Naive B cell (primary cell): ENCODE results near the gene KANSL1. TPM values are rescaled to one million over a fixed set of nuclear protein-coding genes. Genes with fewer than 3 reads are reported as not detected.
"Not testable (repeated sequence)": the region's sequence is repeated elsewhere in the genome, so short reads cannot be mapped to it uniquely, and the experiment has no call there.

ENCODE experiments used
- ATAC-seq, 2 donors: fragments of 150-1000 bp; cut with Tn5 transposase; 2 replicates each; pipeline ENCODE4 v1.10.0; 2021; ENCODE audit warnings: low read depth in 2 of 2, mild to moderate bottlenecking in 2 of 2, moderate library complexity in 2 of 2
- DNase-seq: peaks from one replicate; pipeline ENCODE4 v3.0.0; 2022
- H3K27ac Mint-ChIP-seq, 6 donors: one replicate each; pipeline ENCODE4 v1.8.0; 2020 to 2022; ENCODE audit warnings: mild to moderate bottlenecking in 6 of 6, mixed read lengths in 6 of 6, moderate library complexity in 5 of 6, inconsistent platforms in 2 of 6
- H3K27me3 Mint-ChIP-seq, 3 donors: one replicate each; pipeline ENCODE4 v1.8.0; 2021 to 2022; ENCODE audit warnings: mixed read lengths in 3 of 3, mild to moderate bottlenecking in 1 of 3
- H3K36me3 Mint-ChIP-seq, 2 donors: one replicate each; pipeline ENCODE4 v1.8.0; 2020 to 2022; ENCODE audit warnings: mixed read lengths in 2 of 2, inconsistent platforms in 1 of 2, mild to moderate bottlenecking in 1 of 2
- H3K4me1 Mint-ChIP-seq, 3 donors: one replicate each; pipeline ENCODE4 v1.8.0; 2020 to 2022; ENCODE audit warnings: mixed read lengths in 3 of 3, inconsistent platforms in 1 of 3, mild to moderate bottlenecking in 1 of 3, moderate library complexity in 1 of 3
- H3K4me3 Mint-ChIP-seq, 8 donors: one replicate each; pipeline ENCODE4 v1.8.0; 2020 to 2022; ENCODE audit warnings: mild to moderate bottlenecking in 8 of 8, mixed read lengths in 8 of 8, moderate library complexity in 8 of 8, inconsistent platforms in 2 of 8
- H3K9me3 Mint-ChIP-seq, 7 donors: one replicate each; pipeline ENCODE4 v1.8.0; 2020 to 2022; ENCODE audit warnings: mixed read lengths in 7 of 7, mild to moderate bottlenecking in 5 of 7, inconsistent platforms in 2 of 7, moderate library complexity in 1 of 7
- polyA plus RNA-seq, 6 donors: library from polyadenylated mRNA; unstranded; fragments of 300-500 nt; fragmentation: Illumina TruSeq; gene quantifications; one replicate each; pipeline ENCODE4 v1.2.3, GENCODE V29; 2021; ENCODE audit warnings: low read depth in 6 of 6

Gene KANSL1
- polyA plus RNA-seq, 6 donors from 2014 or later: 5.8 to 27.5 (median 16.5) TPM

- DNase-seq (no peak), ATAC-seq (no peak)
- Mint-ChIP-seq H3K36me3 (peaks cover 24 to 26% of the 10 kb centered on the region in 2 donors), H3K4me1 (peaks cover 34 to 47% (median 40%) of the 10 kb centered on the region in 3 donors), H3K27me3 (no peaks in the 10 kb centered on the region), H3K9me3 (no peaks in the 10 kb centered on the region), H3K27ac (peak overlapping the region in 4 of 6 donors; percentile 25 to 57 (median 44)), H3K4me3 (peak overlapping the region in 1 of 8 donors; percentile 62)
Measured at GRCh38 chr17:46027976-46028325, 165.3 kb downstream of the KANSL1 start.

DNA sequence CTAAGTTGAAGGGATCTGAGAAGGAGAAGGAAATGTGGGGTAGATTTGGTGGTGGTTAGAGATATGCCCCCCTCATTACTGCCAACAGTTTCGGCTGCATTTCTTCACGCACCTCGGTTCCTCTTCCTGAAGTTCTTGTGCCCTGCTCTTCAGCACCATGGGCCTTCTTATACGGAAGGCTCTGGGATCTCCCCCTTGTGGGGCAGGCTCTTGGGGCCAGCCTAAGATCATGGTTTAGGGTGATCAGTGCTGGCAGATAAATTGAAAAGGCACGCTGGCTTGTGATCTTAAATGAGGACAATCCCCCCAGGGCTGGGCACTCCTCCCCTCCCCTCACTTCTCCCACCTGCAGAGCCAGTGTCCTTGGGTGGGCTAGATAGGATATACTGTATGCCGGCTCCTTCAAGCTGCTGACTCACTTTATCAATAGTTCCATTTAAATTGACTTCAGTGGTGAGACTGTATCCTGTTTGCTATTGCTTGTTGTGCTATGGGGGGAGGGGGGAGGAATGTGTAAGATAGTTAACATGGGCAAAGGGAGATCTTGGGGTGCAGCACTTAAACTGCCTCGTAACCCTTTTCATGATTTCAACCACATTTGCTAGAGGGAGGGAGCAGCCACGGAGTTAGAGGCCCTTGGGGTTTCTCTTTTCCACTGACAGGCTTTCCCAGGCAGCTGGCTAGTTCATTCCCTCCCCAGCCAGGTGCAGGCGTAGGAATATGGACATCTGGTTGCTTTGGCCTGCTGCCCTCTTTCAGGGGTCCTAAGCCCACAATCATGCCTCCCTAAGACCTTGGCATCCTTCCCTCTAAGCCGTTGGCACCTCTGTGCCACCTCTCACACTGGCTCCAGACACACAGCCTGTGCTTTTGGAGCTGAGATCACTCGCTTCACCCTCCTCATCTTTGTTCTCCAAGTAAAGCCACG is 165.9 kb downstream of the KANSL1 start:
- ATAC-seq (no peak), DNase-seq (no peak)
- peaks cover 34 to 47% (median 44%) of the 10 kb centered on the region in 3 donors for H3K4me1 Mint-ChIP-seq
- no peaks in the 10 kb centered on the region for H3K9me3 Mint-ChIP-seq
- H3K4me3 Mint-ChIP-seq: peak overlapping the region in 3 of 8 donors; percentile 30 to 62 (median 50)
- peak overlapping the region in 5 of 6 donors; percentile 25 to 83 (median 49) for H3K27ac Mint-ChIP-seq
- H3K27me3 Mint-ChIP-seq: no peaks in the 10 kb centered on the region
- H3K36me3 Mint-ChIP-seq: peaks cover 20 to 21% of the 10 kb centered on the region in 2 donors

GRCh38 chr17:46026166-46027047 is 166.8 kb downstream of the KANSL1 start:
- no peak for DNase-seq
- no peaks in the 10 kb centered on the region for H3K9me3 Mint-ChIP-seq

DNA sequence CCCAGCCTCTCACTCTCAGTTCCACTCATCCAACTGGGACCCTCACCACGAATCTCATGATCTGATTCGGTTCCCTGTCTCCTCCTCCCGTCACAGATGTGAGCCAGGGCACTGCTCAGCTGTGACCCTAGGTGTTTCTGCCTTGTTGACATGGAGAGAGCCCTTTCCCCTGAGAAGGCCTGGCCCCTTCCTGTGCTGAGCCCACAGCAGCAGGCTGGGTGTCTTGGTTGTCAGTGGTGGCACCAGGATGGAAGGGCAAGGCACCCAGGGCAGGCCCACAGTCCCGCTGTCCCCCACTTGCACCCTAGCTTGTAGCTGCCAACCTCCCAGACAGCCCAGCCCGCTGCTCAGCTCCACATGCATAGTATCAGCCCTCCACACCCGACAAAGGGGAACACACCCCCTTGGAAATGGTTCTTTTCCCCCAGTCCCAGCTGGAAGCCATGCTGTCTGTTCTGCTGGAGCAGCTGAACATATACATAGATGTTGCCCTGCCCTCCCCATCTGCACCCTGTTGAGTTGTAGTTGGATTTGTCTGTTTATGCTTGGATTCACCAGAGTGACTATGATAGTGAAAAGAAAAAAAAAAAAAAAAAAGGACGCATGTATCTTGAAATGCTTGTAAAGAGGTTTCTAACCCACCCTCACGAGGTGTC is 167.6 kb downstream of the KANSL1 start:
- Mint-ChIP-seq H3K9me3 (no peaks in the 10 kb centered on the region), H3K27ac (peak overlapping the region; percentile 69 to 92 (median 81)), H3K36me3 (peaks cover 14 to 16% of the 10 kb centered on the region in 2 donors), H3K4me3 (peak overlapping the region in 4 of 8 donors; percentile 14 to 83 (median 40)), H3K4me1 (peaks cover 34 to 51% (median 43%) of the 10 kb centered on the region in 3 donors), H3K27me3 (no peaks in the 10 kb centered on the region)
- DNase-seq (no peak), ATAC-seq (peak in 1 of 2 donors; percentile 25)

More at GRCh38 chr17:46026166-46027047, 166.8 kb downstream of the KANSL1 start:
- H3K27me3 Mint-ChIP-seq: no peaks in the 10 kb centered on the region
- peak; percentile 29 to 31 for ATAC-seq
- H3K36me3 Mint-ChIP-seq: peaks cover 20 to 21% of the 10 kb centered on the region in 2 donors
- H3K27ac Mint-ChIP-seq: peak overlapping the region; percentile 52 to 92 (median 74)
- peak overlapping the region in 4 of 8 donors; percentile 14 to 83 (median 40) for H3K4me3 Mint-ChIP-seq
- peaks cover 34 to 47% (median 44%) of the 10 kb centered on the region in 3 donors for H3K4me1 Mint-ChIP-seq

DNA sequence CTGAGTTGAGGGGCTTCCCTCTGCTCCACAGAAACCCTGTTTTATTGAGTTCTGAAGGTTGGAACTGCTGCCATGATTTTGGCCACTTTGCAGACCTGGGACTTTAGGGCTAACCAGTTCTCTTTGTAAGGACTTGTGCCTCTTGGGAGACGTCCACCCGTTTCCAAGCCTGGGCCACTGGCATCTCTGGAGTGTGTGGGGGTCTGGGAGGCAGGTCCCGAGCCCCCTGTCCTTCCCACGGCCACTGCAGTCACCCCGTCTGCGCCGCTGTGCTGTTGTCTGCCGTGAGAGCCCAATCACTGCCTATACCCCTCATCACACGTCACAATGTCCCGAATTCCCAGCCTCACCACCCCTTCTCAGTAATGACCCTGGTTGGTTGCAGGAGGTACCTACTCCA is 168.2 kb downstream of the KANSL1 start:
- ATAC-seq: no peak
- Mint-ChIP-seq H3K27ac (peak overlapping the region in 2 of 6 donors; percentile 83 to 92), H3K4me3 (peak overlapping the region in 1 of 8 donors; percentile 54), H3K4me1 (peaks cover 38 to 57% (median 43%) of the 10 kb centered on the region in 3 donors), H3K9me3 (no peaks in the 10 kb centered on the region), H3K27me3 (no peaks in the 10 kb centered on the region), H3K36me3 (peaks cover 8 to 10% of the 10 kb centered on the region in 2 donors)
- no peak for DNase-seq

DNA sequence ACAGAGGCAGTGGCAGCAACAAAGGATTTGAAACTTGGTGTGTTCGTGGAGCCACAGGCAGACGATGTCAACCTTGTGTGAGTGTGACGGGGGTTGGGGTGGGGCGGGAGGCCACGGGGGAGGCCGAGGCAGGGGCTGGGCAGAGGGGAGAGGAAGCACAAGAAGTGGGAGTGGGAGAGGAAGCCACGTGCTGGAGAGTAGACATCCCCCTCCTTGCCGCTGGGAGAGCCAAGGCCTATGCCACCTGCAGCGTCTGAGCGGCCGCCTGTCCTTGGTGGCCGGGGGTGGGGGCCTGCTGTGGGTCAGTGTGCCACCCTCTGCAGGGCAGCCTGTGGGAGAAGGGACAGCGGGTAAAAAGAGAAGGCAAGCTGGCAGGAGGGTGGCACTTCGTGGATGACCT is 168.6 kb downstream of the KANSL1 start:
- Mint-ChIP-seq H3K9me3 (no peaks in the 10 kb centered on the region), H3K27ac (peak overlapping the region in 4 of 6 donors; percentile 43 to 80 (median 72)), H3K4me3 (peak overlapping the region in 1 of 8 donors; percentile 27), H3K4me1 (peaks cover 40 to 59% (median 42%) of the 10 kb centered on the region in 3 donors), H3K27me3 (no peaks in the 10 kb centered on the region), H3K36me3 (peaks cover 7% of the 10 kb centered on the region in 2 donors)
- ATAC-seq: no peak
- DNase-seq: no peak

GRCh38 chr17:46023783-46024388 is 169.3 kb downstream of the KANSL1 start:
- Mint-ChIP-seq H3K36me3 (peaks cover under 1% of the 10 kb centered on the region in 2 donors), H3K9me3 (peaks cover 0 to 1% (median 0%) of the 10 kb centered on the region in 7 donors), H3K4me3 (no peak overlapping the region), H3K27ac (peak overlapping the region in 2 of 6 donors; percentile 42 to 79), H3K4me1 (peaks cover 32 to 58% (median 35%) of the 10 kb centered on the region in 3 donors), H3K27me3 (no peaks in the 10 kb centered on the region)
- DNase-seq (no peak), ATAC-seq (no peak)

- not testable (repeated sequence) for H3K36me3 Mint-ChIP-seq, H3K9me3 Mint-ChIP-seq, DNase-seq, H3K27me3 Mint-ChIP-seq, H3K4me3 Mint-ChIP-seq, ATAC-seq
- peaks cover 27 to 58% (median 34%) of the 10 kb centered on the region in 3 donors for H3K4me1 Mint-ChIP-seq
- H3K27ac Mint-ChIP-seq: peak overlapping the region in 5 of 6 donors; percentile 9 to 61 (median 42)
Measured at GRCh38 chr17:46023366-46023765, 169.9 kb downstream of the KANSL1 start.

GRCh38 chr17:46020998-46021397 is 172.2 kb downstream of the KANSL1 start:
- Mint-ChIP-seq H3K27ac (peak overlapping the region in 1 of 6 donors; percentile 93), H3K36me3 (no peaks in the 10 kb centered on the region), H3K4me3 (peak overlapping the region in 1 of 8 donors; percentile 10), H3K27me3 (no peaks in the 10 kb centered on the region), H3K9me3 (peaks cover 0 to 2% (median 0%) of the 10 kb centered on the region in 7 donors), H3K4me1 (peaks cover 13 to 39% (median 22%) of the 10 kb centered on the region in 3 donors)
- ATAC-seq (no peak), DNase-seq (no peak)

GRCh38 chr17:46020023-46020761 is 173.0 kb downstream of the KANSL1 start:
- ATAC-seq (peak; percentile 87 to 95), DNase-seq (peak; percentile 22)
- Mint-ChIP-seq H3K27ac (peak overlapping the region; percentile 66 to 95 (median 90)), H3K27me3 (no peaks in the 10 kb centered on the region), H3K9me3 (peaks cover 0 to 2% (median 0%) of the 10 kb centered on the region in 7 donors), H3K4me1 (peaks cover 6 to 31% (median 14%) of the 10 kb centered on the region in 3 donors), H3K4me3 (peak overlapping the region in 3 of 8 donors; percentile 27 to 79 (median 32)), H3K36me3 (no peaks in the 10 kb centered on the region)

GRCh38 chr17:46019408-46019925 is 173.8 kb downstream of the KANSL1 start:
- H3K4me3 Mint-ChIP-seq: not testable (repeated sequence)

More at GRCh38 chr17:46019408-46019925, 173.8 kb downstream of the KANSL1 start:
- not testable (repeated sequence) for DNase-seq, H3K36me3 Mint-ChIP-seq, ATAC-seq, H3K9me3 Mint-ChIP-seq, H3K27me3 Mint-ChIP-seq
- peaks cover 6 to 29% (median 14%) of the 10 kb centered on the region in 3 donors for H3K4me1 Mint-ChIP-seq
- peak overlapping the region in 5 of 6 donors; percentile 56 to 95 (median 91) for H3K27ac Mint-ChIP-seq
